Caco-2 (cell line): Measurements from ENCODE around the gene PHEX. TPM values are rescaled to one million over a fixed set of nuclear protein-coding genes. Genes with fewer than 3 reads are reported as not detected.

Experiments
- BruUV-seq: library from RNA; stranded (reverse); fragments of 400-500 nt; replicated peaks from 2 replicates; lab custom pipeline; 2021; lab: Mats Ljungman, UMichigan
- CTCF ChIA-PET: fragments of 300-600 bp; sonication (Branson Sonifier 250); formaldehyde crosslinking; loops from one replicate; lab custom pipeline; 2022; ENCODE audit warnings: antibody characterized with exemption; lab: Charles Lee
- POLR2A ChIA-PET: fragments of 300-600 bp; sonication (Branson Sonifier 250); formaldehyde crosslinking; loops from one replicate; lab custom pipeline; 2022; ENCODE audit warnings: antibody characterized with exemption; lab: Charles Lee
- DNase-seq, 2 experiments: peaks; one replicate each; pipeline versions ENCODE4 v3.0.0 to v3.0.0-alpha.2; 2020 to 2022
- H3K27me3 ChIP-seq: replicated peaks from 2 replicates; pipeline ENCODE4 v1.6.0; 2011; ENCODE audit warnings: low read length; ENCODE audit not compliant: control insufficient read depth, insufficient read depth
- H3K36me3 ChIP-seq: 2 replicates; pipeline ENCODE4 v1.5.1; 2011; ENCODE audit warnings: low read length; ENCODE audit not compliant: control insufficient read depth, insufficient read depth
- H3K4me1 ChIP-seq: fragments of 250-450 bp; sonication (Bioruptor Pico); 2 replicates; pipeline ENCODE4 v1.5.1; 2020; ENCODE audit warnings: mild to moderate bottlenecking
- H3K4me3 ChIP-seq: 2 replicates; pipeline ENCODE4 v1.5.1; 2011; ENCODE audit warnings: low read depth, mild to moderate bottlenecking, control low read depth, low read length
- H3K9me3 ChIP-seq: fragments of 250-450 bp; sonication (Bioruptor Pico); 2 replicates; pipeline ENCODE4 v1.5.1; 2020; ENCODE audit warnings: mild to moderate bottlenecking, moderate library complexity
- H3K27ac Mint-ChIP-seq: one replicate; pipeline ENCODE4 v1.8.0; 2022; ENCODE audit warnings: mixed read lengths; ENCODE audit not compliant: unreplicated experiment
- H3K27me3 Mint-ChIP-seq: one replicate; pipeline ENCODE4 v1.8.0; 2022; ENCODE audit warnings: mixed read lengths; ENCODE audit not compliant: insufficient read depth, unreplicated experiment
- H3K36me3 Mint-ChIP-seq: one replicate; pipeline ENCODE4 v1.8.0; 2022; ENCODE audit warnings: mild to moderate bottlenecking, mixed read lengths; ENCODE audit not compliant: insufficient read depth, unreplicated experiment
- H3K4me1 Mint-ChIP-seq: one replicate; pipeline ENCODE4 v1.8.0; 2022; ENCODE audit warnings: low read depth, mixed read lengths; ENCODE audit not compliant: unreplicated experiment
- H3K4me3 Mint-ChIP-seq: one replicate; pipeline ENCODE4 v1.8.0; 2022; ENCODE audit warnings: mild to moderate bottlenecking, moderate library complexity, mixed read lengths; ENCODE audit not compliant: unreplicated experiment
- H3K9me3 Mint-ChIP-seq: one replicate; pipeline ENCODE4 v1.8.0; 2022; ENCODE audit warnings: mixed read lengths; ENCODE audit not compliant: unreplicated experiment
- intact Hi-C: fragments of 100-400 bp; cut with micrococcal nuclease; formaldehyde crosslinking; loops from one replicate; pipeline ENCODE4 v1.10.0; 2022; ENCODE audit not compliant: unreplicated experiment
- total RNA-seq: library from RNA; stranded (reverse); gene quantifications from 2 replicates; pipeline ENCODE4 v1.2.3, GENCODE V29; 2022
- TF ChIP-seq, protein P1 (sequence below), 2 experiments: fragments of 200-600 bp in 1 of 2; IDR thresholded peaks; 1 replicate in 1 of 2; 2 replicates in 1 of 2; pipeline versions ENCODE4 v1.5.1 to v1.8.0; 2011 to 2022; ENCODE audit warnings: antibody characterized with exemption in 1 of 2, control low read depth in 1 of 2, inconsistent platforms in 1 of 2, low read depth in 1 of 2, low read length in 1 of 2, mild to moderate bottlenecking in 1 of 2, moderate library complexity in 1 of 2; ENCODE audit not compliant: insufficient read depth in 1 of 2, severe bottlenecking in 1 of 2, unreplicated experiment in 1 of 2

The PHEX gene
- total RNA-seq, 1 experiment from 2014 or later, result 0.75 TPM

DNA sequence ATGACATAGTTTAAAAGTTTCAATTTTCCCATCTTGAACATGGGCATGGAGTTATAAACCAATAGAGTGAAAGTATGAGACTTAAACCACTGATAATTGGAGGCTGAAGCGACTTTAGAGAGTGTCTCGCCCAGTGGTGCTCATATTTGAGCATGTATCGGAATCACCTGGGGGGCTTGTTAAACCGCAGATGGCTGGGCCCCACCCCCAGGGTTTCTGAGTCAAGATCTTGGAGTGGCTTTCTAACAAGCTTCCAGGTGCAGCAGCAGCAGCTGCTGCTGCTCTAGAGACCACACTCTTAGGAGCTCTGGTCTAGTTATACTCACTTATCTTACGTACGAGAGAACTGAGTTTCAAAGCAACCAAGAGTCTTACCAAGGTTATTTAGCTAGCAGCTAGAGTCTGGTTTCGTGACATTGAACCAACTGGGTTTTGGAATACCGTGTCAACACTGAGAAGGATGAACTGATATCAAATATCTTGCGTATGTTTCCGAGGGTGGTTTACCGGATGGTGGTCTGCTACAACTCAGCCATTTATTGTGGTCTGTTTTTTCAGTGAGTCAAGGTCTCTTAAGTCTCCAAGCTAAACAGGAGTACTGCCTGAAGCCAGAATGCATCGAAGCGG lies 5.9 kb downstream of the PHEX start:
- no peaks in the 10 kb centered on the region for H3K9me3 Mint-ChIP-seq
- no peaks in the 10 kb centered on the region for H3K36me3 Mint-ChIP-seq
- BruUV-seq, result no TSS peak
- no peaks in the 10 kb centered on the region for H3K9me3 ChIP-seq
- H3K27ac Mint-ChIP-seq, result no peak overlapping the region
- no peak overlapping the region for H3K4me3 Mint-ChIP-seq
- DNase-seq, result no peak
- H3K36me3 ChIP-seq, result no peaks in the 10 kb centered on the region
- no peaks in the 10 kb centered on the region for H3K27me3 ChIP-seq
- ChIA-PET POLR2A (no interaction called here), CTCF (interaction anchor here (0.6 kb wide), 1 partner anchor 43 kb away, joined by 3 read pairs; no protein-coding TSS in a partner anchor)
- H3K4me3 ChIP-seq, result no peak overlapping the region
- TF ChIP-seq, protein P1, sequence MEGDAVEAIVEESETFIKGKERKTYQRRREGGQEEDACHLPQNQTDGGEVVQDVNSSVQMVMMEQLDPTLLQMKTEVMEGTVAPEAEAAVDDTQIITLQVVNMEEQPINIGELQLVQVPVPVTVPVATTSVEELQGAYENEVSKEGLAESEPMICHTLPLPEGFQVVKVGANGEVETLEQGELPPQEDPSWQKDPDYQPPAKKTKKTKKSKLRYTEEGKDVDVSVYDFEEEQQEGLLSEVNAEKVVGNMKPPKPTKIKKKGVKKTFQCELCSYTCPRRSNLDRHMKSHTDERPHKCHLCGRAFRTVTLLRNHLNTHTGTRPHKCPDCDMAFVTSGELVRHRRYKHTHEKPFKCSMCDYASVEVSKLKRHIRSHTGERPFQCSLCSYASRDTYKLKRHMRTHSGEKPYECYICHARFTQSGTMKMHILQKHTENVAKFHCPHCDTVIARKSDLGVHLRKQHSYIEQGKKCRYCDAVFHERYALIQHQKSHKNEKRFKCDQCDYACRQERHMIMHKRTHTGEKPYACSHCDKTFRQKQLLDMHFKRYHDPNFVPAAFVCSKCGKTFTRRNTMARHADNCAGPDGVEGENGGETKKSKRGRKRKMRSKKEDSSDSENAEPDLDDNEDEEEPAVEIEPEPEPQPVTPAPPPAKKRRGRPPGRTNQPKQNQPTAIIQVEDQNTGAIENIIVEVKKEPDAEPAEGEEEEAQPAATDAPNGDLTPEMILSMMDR (IDR thresholded peaks at IDR 0.05; ENCODE audit: insufficient read depth in 1 of 2, low read depth in 1 of 2, low read length in 1 of 2, severe bottlenecking in 1 of 2, unreplicated experiment in 1 of 2), result no peak
- intact Hi-C loops, result no loop called here
- no peaks in the 10 kb centered on the region for H3K27me3 Mint-ChIP-seq
- no peaks in the 10 kb centered on the region for H3K4me1 Mint-ChIP-seq
- no peaks in the 10 kb centered on the region for H3K4me1 ChIP-seq

DNA sequence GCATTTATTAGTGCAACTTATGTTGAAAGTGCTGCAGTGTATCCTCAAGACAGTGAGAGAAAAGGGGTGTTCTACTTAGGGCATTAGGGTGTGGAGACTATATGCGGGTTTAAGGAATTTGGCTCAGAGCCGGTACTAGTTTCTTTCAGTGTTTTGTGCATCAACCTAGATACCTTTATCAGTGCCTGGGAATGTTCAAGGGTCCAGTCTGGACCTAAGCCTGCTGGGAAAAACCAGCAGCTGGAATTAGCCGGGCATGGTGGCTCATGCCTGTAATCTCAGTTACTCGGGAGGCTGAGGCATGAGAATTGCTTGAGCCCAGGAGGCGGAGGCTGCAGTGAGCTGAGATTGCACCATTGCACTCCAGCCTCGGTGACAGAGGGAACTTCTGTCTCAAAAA lies 7.4 kb downstream of the PHEX start:
- Mint-ChIP-seq H3K36me3 (no peaks in the 10 kb centered on the region), H3K4me1 (no peaks in the 10 kb centered on the region), H3K27ac (no peak overlapping the region), H3K4me3 (no peak overlapping the region), H3K9me3 (no peaks in the 10 kb centered on the region), H3K27me3 (no peaks in the 10 kb centered on the region)
- H3K9me3 ChIP-seq, result no peaks in the 10 kb centered on the region
- ChIA-PET CTCF (no interaction called here), POLR2A (no interaction called here)
- no peak overlapping the region for H3K4me3 ChIP-seq
- TF ChIP-seq, protein P1 (IDR thresholded peaks at IDR 0.05; ENCODE audit: insufficient read depth in 1 of 2, low read depth in 1 of 2, low read length in 1 of 2, severe bottlenecking in 1 of 2, unreplicated experiment in 1 of 2), result no peak
- no peaks in the 10 kb centered on the region for H3K27me3 ChIP-seq
- H3K36me3 ChIP-seq, result no peaks in the 10 kb centered on the region
- no peaks in the 10 kb centered on the region for H3K4me1 ChIP-seq
- no peak for DNase-seq
- BruUV-seq, result no TSS peak
- intact Hi-C loops, result no loop called here

DNA sequence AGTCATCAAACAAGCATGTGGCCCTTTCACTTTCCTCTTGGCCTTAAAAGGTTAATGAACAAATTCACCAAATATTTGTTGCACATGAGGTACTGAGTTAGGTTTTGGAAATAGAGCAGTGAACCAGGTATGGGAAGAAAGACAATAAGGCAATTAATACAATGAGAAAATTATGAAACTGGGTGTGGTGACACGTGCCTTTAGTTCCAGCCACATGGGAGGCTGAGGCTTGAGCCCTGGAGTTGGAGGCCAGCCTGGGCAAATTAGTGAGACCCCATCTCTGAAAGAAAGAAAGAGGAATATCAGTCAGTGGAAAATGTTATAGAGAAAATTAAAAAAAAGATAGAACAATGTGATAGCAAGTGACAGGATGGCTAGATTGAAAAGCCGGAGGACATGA lies 8.1 kb downstream of the PHEX start:
- ChIA-PET CTCF (no interaction called here), POLR2A (no interaction called here)
- TF ChIP-seq, protein P1 (IDR thresholded peaks at IDR 0.05; ENCODE audit: insufficient read depth in 1 of 2, low read depth in 1 of 2, low read length in 1 of 2, severe bottlenecking in 1 of 2, unreplicated experiment in 1 of 2), result no peak
- H3K9me3 ChIP-seq, result no peaks in the 10 kb centered on the region
- H3K4me1 Mint-ChIP-seq, result no peaks in the 10 kb centered on the region
- H3K4me1 ChIP-seq, result no peaks in the 10 kb centered on the region
- H3K4me3 ChIP-seq, result no peak overlapping the region
- H3K36me3 Mint-ChIP-seq, result no peaks in the 10 kb centered on the region
- no peaks in the 10 kb centered on the region for H3K9me3 Mint-ChIP-seq
- no peaks in the 10 kb centered on the region for H3K36me3 ChIP-seq
- no TSS peak for BruUV-seq
- H3K4me3 Mint-ChIP-seq, result no peak overlapping the region
- no peaks in the 10 kb centered on the region for H3K27me3 Mint-ChIP-seq
- intact Hi-C loops, result no loop called here
- no peak for DNase-seq
- H3K27ac Mint-ChIP-seq, result no peak overlapping the region
- H3K27me3 ChIP-seq, result no peaks in the 10 kb centered on the region
